ENCODE measurements around the gene PRPF6. TPM values are rescaled to one million over a fixed set of nuclear protein-coding genes. Genes with fewer than 3 reads are reported as not detected.

Gene PRPF6
- polyA plus RNA-seq, 4 donors: 35.3 to 61.2 (median 48.1) TPM

DNA sequence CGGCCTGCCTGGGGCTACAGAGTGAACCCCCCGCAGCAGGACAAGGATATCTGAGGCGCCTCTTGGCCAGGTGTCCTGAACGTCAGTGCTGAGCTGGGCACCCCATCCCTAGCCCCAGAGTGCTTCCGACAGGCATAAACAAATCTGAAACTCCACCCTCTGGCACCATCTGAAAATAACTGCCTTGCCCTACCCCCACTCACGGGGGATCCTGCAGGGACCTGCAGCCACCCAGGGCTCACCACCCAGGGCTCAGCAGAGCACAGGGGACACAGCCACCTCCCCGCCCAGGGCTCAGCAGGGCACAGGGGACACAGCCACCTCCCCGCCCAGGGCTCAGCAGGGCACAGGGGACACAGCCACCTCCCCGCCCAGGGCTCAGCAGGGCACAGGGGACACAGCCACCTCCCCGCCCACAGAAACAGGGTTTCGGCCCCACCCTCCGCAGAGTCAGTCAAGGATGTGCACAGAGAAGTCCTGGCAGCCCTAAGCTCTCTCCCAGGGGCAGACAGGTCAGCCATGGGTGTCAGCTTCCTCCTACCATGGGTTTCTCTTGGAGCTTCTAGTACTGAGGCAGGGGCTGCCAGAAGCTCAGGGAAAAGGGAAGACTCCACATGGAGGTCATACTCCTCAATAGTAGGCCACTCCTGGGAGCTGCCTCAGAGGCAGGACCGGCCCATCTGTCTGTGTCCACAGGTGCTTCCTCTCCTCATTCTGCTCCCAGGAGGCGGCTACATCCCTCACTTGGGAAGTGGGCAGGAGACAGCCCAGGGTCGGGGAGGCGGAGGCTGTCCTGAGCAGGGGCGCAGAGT is 29.3 kb upstream of the PRPF6 start:
- Histone ChIP-seq H3K27ac (ENCODE audit: low read depth in 1 of 3, low read length in 2 of 3) (peak overlapping the region in 2 of 3 donors; percentile 70 to 77), H3K36me3 (ENCODE audit: control insufficient read depth in 3 of 3, insufficient read depth in 2 of 3, low read depth in 1 of 3, low read length in 3 of 3) (peaks cover 0 to 61% (median 0%) of the 10 kb centered on the region in 3 donors), H3K9me3 (ENCODE audit: control insufficient read depth in 2 of 2, insufficient read depth in 1 of 2, low read depth in 1 of 2, low read length in 1 of 2) (no peaks in the 10 kb centered on the region), H3K4me1 (ENCODE audit: control insufficient read depth in 3 of 3, insufficient read depth in 2 of 3, low read depth in 1 of 3, low read length in 2 of 3) (peaks cover 13 to 43% (median 23%) of the 10 kb centered on the region in 3 donors), H3K27me3 (ENCODE audit: control insufficient read depth in 3 of 3, insufficient read depth in 3 of 3, low read length in 3 of 3) (no peaks in the 10 kb centered on the region), H3K4me3 (ENCODE audit: low read depth in 1 of 3, low read length in 3 of 3) (no peak overlapping the region)
- FAIRE-seq (no peak), DNase-seq (peak in 1 of 2 donors; percentile 86)
- 34 to 61% (median 47%) methylated on average over 16 to 17 of the region's 17 CpGs for WGBS, 3 donors

DNA sequence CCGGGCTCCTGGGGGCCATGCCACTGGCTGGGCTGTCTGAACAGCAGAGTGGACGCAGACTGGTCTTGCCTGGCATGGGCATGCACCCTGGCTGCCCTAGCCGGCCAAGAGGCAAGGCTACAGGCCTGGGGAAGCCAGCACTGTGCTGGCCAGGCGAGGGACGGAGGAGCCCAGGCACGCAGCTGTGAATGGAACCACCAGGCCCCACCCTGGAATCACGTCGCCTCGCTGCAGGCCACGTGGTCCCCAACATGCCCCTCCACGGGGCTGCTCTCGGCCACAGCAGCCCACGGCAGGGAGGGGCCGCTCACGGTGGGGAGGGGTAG is 28.8 kb upstream of the PRPF6 start:
- FAIRE-seq: no peak

DNA sequence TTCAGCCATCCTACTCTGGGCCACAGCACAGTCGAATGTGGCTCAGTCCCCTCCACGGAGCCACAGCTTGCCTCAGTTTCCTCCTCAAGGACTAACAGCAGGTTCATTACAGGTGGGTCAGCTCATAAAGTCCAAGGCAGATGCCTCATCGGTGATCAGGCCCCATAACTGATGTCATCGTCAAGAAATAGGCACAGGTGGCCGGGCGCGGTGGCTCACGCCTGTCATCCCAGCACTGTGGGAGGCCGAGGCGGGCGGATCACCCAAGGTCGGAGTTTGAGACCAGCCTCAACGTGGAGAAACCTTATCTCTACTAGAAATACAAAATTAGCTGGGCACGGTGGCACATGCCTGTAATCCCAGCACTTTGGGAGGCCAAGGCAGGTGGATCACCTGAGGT is 28.2 kb upstream of the PRPF6 start:
- no peak overlapping the region for H3K4me3 ChIP-seq (ENCODE audit: low read depth in 1 of 3, low read length in 3 of 3)
- no peaks in the 10 kb centered on the region for H3K27me3 ChIP-seq (ENCODE audit: control insufficient read depth in 3 of 3, insufficient read depth in 3 of 3, low read length in 3 of 3)
- H3K9me3 ChIP-seq (ENCODE audit: control insufficient read depth in 2 of 2, insufficient read depth in 1 of 2, low read depth in 1 of 2, low read length in 1 of 2): no peaks in the 10 kb centered on the region
- H3K4me1 ChIP-seq (ENCODE audit: control insufficient read depth in 3 of 3, insufficient read depth in 2 of 3, low read depth in 1 of 3, low read length in 2 of 3): peaks cover 13 to 50% (median 23%) of the 10 kb centered on the region in 3 donors
- DNase-seq (peak in 1 of 2 donors; percentile 39), FAIRE-seq (no peak)
- peaks cover 0 to 53% (median 0%) of the 10 kb centered on the region in 3 donors for H3K36me3 ChIP-seq (ENCODE audit: control insufficient read depth in 3 of 3, insufficient read depth in 2 of 3, low read depth in 1 of 3, low read length in 3 of 3)
- H3K27ac ChIP-seq (ENCODE audit: low read depth in 1 of 3, low read length in 2 of 3): peak overlapping the region in 2 of 3 donors; percentile 70 to 74
- WGBS, 3 donors: 46 to 74% (median 57%) methylated on average over 14 of the region's 14 CpGs

More for the DNA sequence above, 28.8 kb upstream of the PRPF6 start:
- Histone ChIP-seq H3K4me3 (ENCODE audit: low read depth in 1 of 3, low read length in 3 of 3) (no peak overlapping the region), H3K27me3 (ENCODE audit: control insufficient read depth in 3 of 3, insufficient read depth in 3 of 3, low read length in 3 of 3) (no peaks in the 10 kb centered on the region), H3K9me3 (ENCODE audit: control insufficient read depth in 2 of 2, insufficient read depth in 1 of 2, low read depth in 1 of 2, low read length in 1 of 2) (no peaks in the 10 kb centered on the region), H3K36me3 (ENCODE audit: control insufficient read depth in 3 of 3, insufficient read depth in 2 of 3, low read depth in 1 of 3, low read length in 3 of 3) (peaks cover 0 to 59% (median 0%) of the 10 kb centered on the region in 3 donors), H3K4me1 (ENCODE audit: control insufficient read depth in 3 of 3, insufficient read depth in 2 of 3, low read depth in 1 of 3, low read length in 2 of 3) (peaks cover 13 to 45% (median 23%) of the 10 kb centered on the region in 3 donors), H3K27ac (ENCODE audit: low read depth in 1 of 3, low read length in 2 of 3) (peak overlapping the region in 2 of 3 donors; percentile 70 to 74)
- DNase-seq: no peak
- 66 to 78% (median 68%) methylated on average over 15 of the region's 15 CpGs for WGBS, 3 donors

DNA sequence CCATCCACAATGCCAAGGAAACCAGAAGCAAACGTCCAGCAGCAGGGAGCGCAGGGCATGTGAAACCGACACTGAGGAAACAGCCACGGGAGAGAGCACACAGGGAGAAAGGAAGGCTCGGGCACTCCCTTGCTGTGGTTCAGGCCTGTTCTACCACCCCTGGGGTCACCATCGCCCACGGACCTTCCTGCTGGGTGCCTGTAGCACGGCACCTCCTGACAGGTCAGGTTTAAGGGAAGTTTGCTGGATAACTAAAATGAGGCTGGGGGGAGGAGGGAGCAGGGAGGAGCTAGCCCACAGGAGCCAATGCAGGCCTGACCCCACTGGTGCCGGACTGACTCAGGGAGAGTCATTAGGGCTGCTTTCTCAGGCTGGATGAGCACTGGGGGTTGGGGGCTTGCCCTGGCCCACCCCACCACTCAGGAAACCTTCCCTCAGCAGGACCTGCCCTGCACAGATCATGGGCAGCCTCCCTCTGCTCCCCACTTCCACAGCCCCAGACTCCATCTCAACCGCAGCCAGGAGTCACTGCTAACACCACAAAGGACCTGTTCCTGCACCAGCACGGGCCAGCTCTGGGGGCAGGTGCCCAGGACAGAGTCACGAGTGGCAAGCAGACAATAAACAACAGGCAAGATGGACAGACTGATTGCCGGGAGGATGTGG is 27.0 kb upstream of the PRPF6 start:
- DNase-seq: no peak
- Histone ChIP-seq H3K27me3 (ENCODE audit: control insufficient read depth in 3 of 3, insufficient read depth in 3 of 3, low read length in 3 of 3) (no peaks in the 10 kb centered on the region), H3K4me3 (ENCODE audit: low read depth in 1 of 3, low read length in 3 of 3) (peak overlapping the region in 1 of 3 donors; percentile 92), H3K9me3 (ENCODE audit: control insufficient read depth in 2 of 2, insufficient read depth in 1 of 2, low read depth in 1 of 2, low read length in 1 of 2) (no peaks in the 10 kb centered on the region), H3K27ac (ENCODE audit: low read depth in 1 of 3, low read length in 2 of 3) (peak overlapping the region in 2 of 3 donors; percentile 10 to 98), H3K4me1 (ENCODE audit: control insufficient read depth in 3 of 3, insufficient read depth in 2 of 3, low read depth in 1 of 3, low read length in 2 of 3) (peaks cover 13 to 50% (median 23%) of the 10 kb centered on the region in 3 donors), H3K36me3 (ENCODE audit: control insufficient read depth in 3 of 3, insufficient read depth in 2 of 3, low read depth in 1 of 3, low read length in 3 of 3) (peaks cover 0 to 56% (median 0%) of the 10 kb centered on the region in 3 donors)
- 57 to 66% (median 60%) methylated on average over 12 to 13 of the region's 13 CpGs for WGBS, 3 donors
- FAIRE-seq: no peak

DNA sequence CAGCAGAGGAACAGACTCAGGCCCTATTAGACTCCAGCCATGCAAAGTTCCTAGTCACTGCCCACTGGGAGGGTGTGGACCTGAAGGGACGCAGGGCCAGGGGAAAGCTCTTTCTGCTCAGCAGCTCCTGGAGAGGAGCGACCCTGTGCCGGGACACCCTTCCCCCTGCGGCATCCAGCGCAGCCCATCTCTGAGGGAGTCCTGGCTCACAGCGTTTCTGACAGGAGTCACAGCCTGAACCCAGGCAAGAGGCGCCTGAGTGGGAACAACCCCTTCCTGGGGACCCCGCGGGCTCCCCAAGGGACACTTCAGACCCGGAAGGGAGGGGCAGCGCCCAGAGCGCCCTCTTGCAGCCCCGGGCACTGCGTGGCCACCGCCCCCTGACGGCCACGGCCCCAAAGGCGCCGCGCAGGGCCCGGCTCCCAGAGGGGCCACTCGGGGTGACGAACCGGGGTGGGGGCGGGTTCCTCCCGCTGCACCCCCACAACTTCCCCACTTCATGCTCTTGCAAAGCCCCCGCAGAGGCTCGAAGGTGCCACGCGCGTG is 25.6 kb upstream of the PRPF6 start:
- H3K4me3 ChIP-seq (ENCODE audit: low read depth in 1 of 3, low read length in 3 of 3): peak overlapping the region; percentile 59 to 92 (median 91)
- DNase-seq (peak in 1 of 2 donors; percentile 56), FAIRE-seq (no peak)
- peak overlapping the region; percentile 82 to 98 (median 84) for H3K27ac ChIP-seq (ENCODE audit: low read depth in 1 of 3, low read length in 2 of 3)
- no peaks in the 10 kb centered on the region for H3K27me3 ChIP-seq (ENCODE audit: control insufficient read depth in 3 of 3, insufficient read depth in 3 of 3, low read length in 3 of 3)
- WGBS, 3 donors: 1 to 4% (median 2%) methylated on average over 16 to 31 of the region's 31 CpGs
- H3K4me1 ChIP-seq (ENCODE audit: control insufficient read depth in 3 of 3, insufficient read depth in 2 of 3, low read depth in 1 of 3, low read length in 2 of 3): peaks cover 8 to 38% (median 18%) of the 10 kb centered on the region in 3 donors
- no peaks in the 10 kb centered on the region for H3K9me3 ChIP-seq (ENCODE audit: control insufficient read depth in 2 of 2, insufficient read depth in 1 of 2, low read depth in 1 of 2, low read length in 1 of 2)
- H3K36me3 ChIP-seq (ENCODE audit: control insufficient read depth in 3 of 3, insufficient read depth in 2 of 3, low read depth in 1 of 3, low read length in 3 of 3): peaks cover 0 to 54% (median 0%) of the 10 kb centered on the region in 3 donors

DNA sequence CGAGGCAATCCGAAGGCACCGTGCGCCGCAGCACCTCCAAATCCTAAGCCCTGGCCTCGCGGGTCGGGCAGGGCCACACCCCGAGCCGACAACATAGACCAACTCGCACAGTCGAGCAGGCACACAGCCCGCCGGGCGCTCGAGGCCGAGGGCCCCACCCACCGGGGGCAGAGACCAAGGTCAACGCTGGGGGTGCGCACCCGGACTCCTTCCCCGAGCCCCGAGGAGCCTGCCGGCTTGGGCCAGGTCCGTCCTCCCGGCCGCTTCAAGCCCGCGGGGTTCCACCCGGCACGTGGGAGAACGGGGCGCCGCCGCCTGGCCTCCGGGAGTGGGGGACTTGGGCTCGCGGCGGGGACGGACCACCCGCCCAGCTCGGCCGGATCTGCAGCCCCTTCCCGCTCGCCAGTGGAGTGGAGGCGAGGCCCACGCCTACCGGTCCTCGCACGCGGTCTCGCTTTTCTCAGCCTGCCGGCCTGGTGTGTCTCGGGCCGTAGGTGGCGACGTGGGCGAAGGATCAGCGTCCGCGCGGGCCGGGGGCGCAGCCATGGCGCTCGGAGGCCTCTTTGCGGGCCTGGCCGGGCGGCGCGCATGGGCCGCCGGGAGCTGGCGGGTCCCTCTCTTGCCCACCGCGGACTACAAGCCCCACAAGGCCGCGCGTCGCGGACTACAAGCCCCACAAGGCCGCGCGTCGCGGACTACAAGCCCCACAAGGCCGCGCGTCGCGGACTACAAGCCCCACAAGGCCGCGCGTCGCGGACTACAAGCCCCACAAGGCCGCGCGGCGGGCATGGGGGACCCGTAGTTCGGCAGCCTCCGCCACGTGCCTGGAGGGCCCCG is 24.9 kb upstream of the PRPF6 start, which contains the start of gene UCKL1:
Gene UCKL1 (minus strand): TSS at position 590 of the 837 bp plus-strand sequence. CDS start 44 bp downstream, at position 546.
- peaks cover 0 to 49% (median 0%) of the 10 kb centered on the region in 3 donors for H3K36me3 ChIP-seq (ENCODE audit: control insufficient read depth in 3 of 3, insufficient read depth in 2 of 3, low read depth in 1 of 3, low read length in 3 of 3)
- H3K9me3 ChIP-seq (ENCODE audit: control insufficient read depth in 2 of 2, insufficient read depth in 1 of 2, low read depth in 1 of 2, low read length in 1 of 2): no peaks in the 10 kb centered on the region
- H3K4me1 ChIP-seq (ENCODE audit: control insufficient read depth in 3 of 3, insufficient read depth in 2 of 3, low read depth in 1 of 3, low read length in 2 of 3): peaks cover 5 to 36% (median 13%) of the 10 kb centered on the region in 3 donors
- FAIRE-seq (no peak), DNase-seq (peak; percentile 87 to 96)
- H3K4me3 ChIP-seq (ENCODE audit: low read depth in 1 of 3, low read length in 3 of 3): peak within 1 kb of the TSS; percentile 59 to 92 (median 91)
- no peaks in the 10 kb centered on the region for H3K27me3 ChIP-seq (ENCODE audit: control insufficient read depth in 3 of 3, insufficient read depth in 3 of 3, low read length in 3 of 3)
- WGBS, 3 donors: 0 to 1% (median 0%) methylated on average over 75 to 105 of the region's 105 CpGs
- H3K27ac ChIP-seq (ENCODE audit: low read depth in 1 of 3, low read length in 2 of 3): peak within 1 kb of the TSS; percentile 85 to 98 (median 93)

DNA sequence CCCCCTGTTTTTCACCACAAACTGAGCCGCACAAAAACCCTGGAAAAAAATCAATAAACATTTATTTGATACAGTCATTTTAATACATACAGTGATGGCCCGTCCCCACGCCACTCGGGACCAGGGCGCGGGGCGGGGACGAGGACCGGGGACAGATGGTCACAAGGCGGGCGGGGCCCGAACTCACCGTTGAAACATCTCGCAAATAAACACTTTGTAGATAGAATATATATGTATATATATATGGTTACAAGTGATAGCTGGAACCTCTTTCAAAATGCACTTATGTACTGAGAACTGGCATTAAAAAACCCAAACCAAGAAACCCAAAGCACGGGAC is 24.3 kb upstream of the PRPF6 start:
- DNase-seq (no peak), FAIRE-seq (no peak)
- H3K4me1 ChIP-seq (ENCODE audit: control insufficient read depth in 3 of 3, insufficient read depth in 2 of 3, low read depth in 1 of 3, low read length in 2 of 3): peaks cover 3 to 31% (median 11%) of the 10 kb centered on the region in 3 donors
- H3K9me3 ChIP-seq (ENCODE audit: control insufficient read depth in 2 of 2, insufficient read depth in 1 of 2, low read depth in 1 of 2, low read length in 1 of 2): no peaks in the 10 kb centered on the region
- peak overlapping the region in 2 of 3 donors; percentile 49 to 69 for H3K4me3 ChIP-seq (ENCODE audit: low read depth in 1 of 3, low read length in 3 of 3)
- H3K36me3 ChIP-seq (ENCODE audit: control insufficient read depth in 3 of 3, insufficient read depth in 2 of 3, low read depth in 1 of 3, low read length in 3 of 3): peaks cover 0 to 50% (median 0%) of the 10 kb centered on the region in 3 donors
- WGBS, 3 donors: 1 to 2% (median 1%) methylated on average over 15 of the region's 15 CpGs
- no peaks in the 10 kb centered on the region for H3K27me3 ChIP-seq (ENCODE audit: control insufficient read depth in 3 of 3, insufficient read depth in 3 of 3, low read length in 3 of 3)
- H3K27ac ChIP-seq (ENCODE audit: low read depth in 1 of 3, low read length in 2 of 3): peak overlapping the region; percentile 85 to 93 (median 93)
